Esophagus squamous epithelium (tissue), 4 donors: ENCODE results near the gene ARGLU1.

Source experiments
- CTCF ChIP-seq, 6 experiments: fragments of 450-650 bp in 4 of 6; fragments of 200-600 bp in 2 of 6; sonication (generic) in 2 of 6; IDR thresholded peaks; one replicate each; pipeline ENCODE4 v1.5.1; 2016 to 2019; ENCODE audit warnings: antibody characterized with exemption in 6 of 6, mild to moderate bottlenecking in 4 of 6, moderate library complexity in 4 of 6
- POLR2A ChIP-seq, 4 donors: fragments of 450-650 bp; IDR thresholded peaks; one replicate each; pipeline ENCODE4 v1.6.1; 2017; ENCODE audit warnings: antibody characterized with exemption in 4 of 4, mild to moderate bottlenecking in 4 of 4, moderate library complexity in 3 of 4

- TF ChIP-seq CTCF (IDR thresholded peaks at IDR 0.05), result no peak
- TF ChIP-seq POLR2A (IDR thresholded peaks at IDR 0.05), result no peak
These were observed 68.0 kb downstream of the ARGLU1 start for GRCh38 chr13:106499896-106500295.
